GM18907 (cell line): ENCODE results near the gene KIAA0408.
A peak's percentile ranks its signal among the peaks of the same experiment; 100 is the strongest.
"Not testable (repeated sequence)": the region's sequence is repeated elsewhere in the genome, so short reads cannot be mapped to it uniquely, and the experiment has no call there.

Experiments used
- ATAC-seq: cut with Tn5 transposase; IDR thresholded peaks from one replicate; pipeline ENCODE4 v1.9.1; 2021; ENCODE audit warnings: mild to moderate bottlenecking, moderate library complexity; ENCODE audit not compliant: unreplicated experiment

KIAA0408 gene

GRCh38 chr6:127420556-127420955 lies 38.6 kb downstream of the KIAA0408 start:
- peak; percentile 100 for ATAC-seq

DNA sequence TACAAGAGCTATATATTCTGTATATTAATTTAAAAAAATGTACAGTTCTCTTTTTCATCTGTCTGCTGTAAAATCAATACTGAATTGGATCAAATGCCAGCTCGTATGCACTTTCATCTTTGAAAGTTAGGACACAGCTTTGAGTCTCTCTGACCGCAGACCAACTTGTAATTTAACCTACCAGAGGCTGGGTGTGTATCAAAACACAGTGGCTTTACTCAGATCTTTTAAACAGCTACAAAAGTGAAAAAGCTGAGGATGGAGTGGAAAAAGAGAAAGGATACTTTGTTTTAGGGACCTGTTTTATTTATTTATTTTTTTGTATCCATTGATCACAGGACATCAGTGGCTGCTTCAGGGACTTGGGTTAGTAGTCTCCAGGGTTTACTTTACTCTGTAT lies 44.1 kb downstream of the KIAA0408 start:
- no peak for ATAC-seq

- not testable (repeated sequence) for ATAC-seq
These were observed 46.1 kb downstream of the KIAA0408 start for GRCh38 chr6:127413123-127413522.

GRCh38 chr6:127412016-127412415 lies 47.2 kb downstream of the KIAA0408 start:
- not testable (repeated sequence) for ATAC-seq
